Subcutaneous adipose tissue (tissue), 4 donors: ENCODE results near the gene ANKRD11. TPM values are rescaled to one million over a fixed set of nuclear protein-coding genes. Genes with fewer than 3 reads are reported as not detected.

Experiments used
- total RNA-seq, 4 donors: library from RNA; depleted of rRNA; stranded (reverse); fragments of >200 nt; gene quantifications; one replicate each; pipeline ENCODE4 v1.1.0, GENCODE V29; 2016
- TF ChIP-seq, protein P1 (sequence below): fragments of 450-650 bp; IDR thresholded peaks from one replicate; pipeline ENCODE4 v1.5.1; 2016; ENCODE audit warnings: low read depth, mild to moderate bottlenecking, control low read depth, antibody characterized with exemption, moderate library complexity

ANKRD11 gene
- total RNA-seq, 4 donors from 2014 or later: 56.1 to 190 (median 62.6) TPM

DNA sequence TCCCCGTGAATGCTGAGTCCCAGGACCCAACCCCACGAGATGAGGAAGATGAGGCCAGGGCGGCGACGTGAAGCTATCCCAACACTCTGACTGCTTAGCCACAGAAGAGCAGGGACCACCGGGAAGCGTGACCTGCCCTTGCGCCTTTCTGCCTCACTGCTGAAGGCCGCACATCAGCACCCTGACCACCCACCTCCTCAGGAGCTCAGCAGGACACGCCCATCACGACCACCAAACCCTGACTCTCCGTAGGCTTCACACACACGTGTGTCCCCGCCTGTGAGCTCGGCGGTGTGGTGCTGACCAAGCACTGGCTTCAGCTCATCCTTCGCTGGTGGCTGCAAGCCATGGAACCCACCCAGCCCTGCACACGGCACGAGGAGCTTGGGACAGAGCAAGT, 175.1 kb downstream of the ANKRD11 start:
- TF ChIP-seq, protein P1, sequence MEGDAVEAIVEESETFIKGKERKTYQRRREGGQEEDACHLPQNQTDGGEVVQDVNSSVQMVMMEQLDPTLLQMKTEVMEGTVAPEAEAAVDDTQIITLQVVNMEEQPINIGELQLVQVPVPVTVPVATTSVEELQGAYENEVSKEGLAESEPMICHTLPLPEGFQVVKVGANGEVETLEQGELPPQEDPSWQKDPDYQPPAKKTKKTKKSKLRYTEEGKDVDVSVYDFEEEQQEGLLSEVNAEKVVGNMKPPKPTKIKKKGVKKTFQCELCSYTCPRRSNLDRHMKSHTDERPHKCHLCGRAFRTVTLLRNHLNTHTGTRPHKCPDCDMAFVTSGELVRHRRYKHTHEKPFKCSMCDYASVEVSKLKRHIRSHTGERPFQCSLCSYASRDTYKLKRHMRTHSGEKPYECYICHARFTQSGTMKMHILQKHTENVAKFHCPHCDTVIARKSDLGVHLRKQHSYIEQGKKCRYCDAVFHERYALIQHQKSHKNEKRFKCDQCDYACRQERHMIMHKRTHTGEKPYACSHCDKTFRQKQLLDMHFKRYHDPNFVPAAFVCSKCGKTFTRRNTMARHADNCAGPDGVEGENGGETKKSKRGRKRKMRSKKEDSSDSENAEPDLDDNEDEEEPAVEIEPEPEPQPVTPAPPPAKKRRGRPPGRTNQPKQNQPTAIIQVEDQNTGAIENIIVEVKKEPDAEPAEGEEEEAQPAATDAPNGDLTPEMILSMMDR: no peak

DNA sequence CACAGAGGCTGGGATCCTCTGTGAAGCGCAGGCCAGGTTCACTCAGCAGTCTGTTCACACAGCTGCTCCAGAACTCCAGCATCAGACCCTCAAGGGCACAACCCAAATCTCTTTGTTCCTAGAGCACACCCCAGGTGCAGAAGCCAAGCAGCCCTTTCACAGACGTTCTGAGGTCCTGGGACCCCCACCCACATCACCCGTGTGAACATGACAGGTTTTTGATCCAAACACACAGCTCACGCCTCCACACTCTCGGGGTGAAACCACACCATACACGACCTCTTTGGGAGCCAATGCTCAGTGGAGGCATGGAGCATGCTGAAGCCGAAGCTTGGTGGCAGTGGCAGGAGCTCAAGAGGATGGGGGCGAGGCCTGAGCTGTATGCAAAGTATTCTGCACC, 175.5 kb downstream of the ANKRD11 start:
- TF ChIP-seq, protein P1: no peak

DNA sequence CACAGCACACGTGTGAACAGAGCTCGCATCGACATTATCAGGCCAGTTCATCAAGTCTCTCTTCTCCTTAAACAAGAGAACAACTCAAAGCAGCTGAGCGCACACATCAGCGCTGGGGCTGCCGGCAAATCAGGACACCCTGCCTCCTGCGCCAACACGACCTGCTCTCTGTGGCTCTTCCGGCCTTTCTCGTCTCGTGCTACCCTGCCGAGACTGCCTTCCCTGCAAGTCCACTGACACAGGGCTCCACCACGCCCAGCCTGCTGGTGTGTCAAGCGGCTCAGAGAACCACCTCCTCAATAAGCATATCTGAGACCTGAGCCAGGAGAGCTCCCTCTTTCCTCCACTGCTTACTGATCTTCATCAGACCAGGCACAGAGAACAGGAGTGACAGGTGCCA, 176.0 kb downstream of the ANKRD11 start:
- TF ChIP-seq, protein P1: no peak

GRCh38 chr16:89313583-89313982, 176.8 kb downstream of the ANKRD11 start:
- TF ChIP-seq, protein P1: no peak

DNA sequence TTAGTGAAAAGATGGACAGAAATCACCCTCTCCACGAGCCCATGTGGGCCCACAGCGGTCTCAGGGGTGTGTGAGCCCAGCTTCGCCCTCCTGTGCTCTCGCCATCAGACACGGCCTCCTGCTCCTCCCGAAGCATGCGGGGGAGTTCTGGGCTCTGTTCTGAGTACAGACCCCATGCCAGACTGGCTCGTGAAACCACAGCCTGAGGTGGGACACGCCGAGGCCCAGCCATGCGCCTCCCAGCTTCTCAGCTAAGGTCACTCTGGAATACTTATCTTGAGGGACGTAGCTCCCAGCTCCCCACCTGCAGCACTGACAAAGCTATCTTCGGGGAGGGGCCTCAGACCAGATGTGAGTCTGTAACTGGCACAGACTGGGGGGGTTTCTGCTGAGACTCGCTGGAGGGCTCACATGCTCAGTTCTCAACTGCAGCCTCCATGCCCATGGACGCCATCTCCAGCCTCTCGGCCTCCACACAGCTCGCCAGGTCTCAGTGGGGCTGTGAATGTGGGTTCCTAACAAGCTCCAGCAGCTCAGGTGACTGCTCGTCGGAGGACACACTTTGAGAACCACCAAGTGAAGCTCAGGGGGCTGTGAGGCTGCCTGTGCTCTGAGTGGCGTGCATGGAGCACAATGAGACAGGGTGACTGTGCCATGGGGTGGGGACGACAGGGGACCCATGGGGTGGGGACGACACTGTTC, 177.6 kb downstream of the ANKRD11 start:
- TF ChIP-seq, protein P1: no peak

DNA sequence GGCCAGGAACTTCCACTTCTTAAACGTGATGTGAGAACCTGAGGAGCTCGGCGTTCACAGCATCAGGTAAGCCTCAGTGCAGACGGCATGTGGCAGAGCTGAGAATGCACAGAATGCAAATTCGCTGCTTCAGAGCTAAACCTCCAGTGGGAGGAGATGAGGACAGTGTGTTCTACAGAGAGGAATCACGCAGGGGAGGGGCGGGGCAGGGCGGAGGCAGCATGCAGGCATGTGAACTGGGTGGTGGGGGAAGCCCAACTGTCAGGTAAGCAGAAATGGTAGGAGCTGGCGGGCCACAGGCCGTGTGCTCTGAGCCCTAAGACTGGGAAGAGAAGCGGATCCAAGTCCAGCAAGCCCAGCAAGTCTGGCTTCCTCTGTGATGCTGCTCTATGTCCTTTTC, 178.2 kb downstream of the ANKRD11 start:
- TF ChIP-seq, protein P1: no peak

DNA sequence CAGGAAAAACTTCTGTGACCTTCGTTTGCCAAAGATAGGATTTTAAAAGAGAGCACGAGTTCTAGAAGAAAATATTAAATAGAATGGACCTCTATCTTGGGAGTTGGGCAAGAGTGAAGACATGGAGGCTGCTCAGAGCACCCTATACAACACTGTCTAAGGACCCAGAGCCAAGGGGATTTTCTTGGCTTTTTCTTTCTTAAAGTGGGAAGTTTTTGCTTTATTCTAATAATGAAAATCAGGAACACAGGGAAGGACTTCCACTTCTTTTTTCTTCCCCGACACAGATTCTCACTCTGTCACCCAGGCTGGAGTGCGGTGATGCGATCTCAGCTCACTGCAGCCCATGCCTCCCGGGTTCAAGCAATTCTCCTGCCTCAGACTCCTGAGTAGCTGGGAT, 178.7 kb downstream of the ANKRD11 start:
- TF ChIP-seq, protein P1: no peak
